Testis (tissue), 2 donors: ENCODE measurements around the gene GLCCI1.

Source experiments
- CTCF ChIP-seq, 3 experiments: fragments of 450-650 bp in 2 of 3; fragments of 200-600 bp in 1 of 3; sonication (generic) in 1 of 3; IDR thresholded peaks; one replicate each; pipeline ENCODE4 v1.5.1; 2016 to 2019; ENCODE audit warnings: antibody characterized with exemption in 3 of 3, mild to moderate bottlenecking in 2 of 3, moderate library complexity in 1 of 3
- POLR2A ChIP-seq: fragments of 450-650 bp; IDR thresholded peaks from one replicate; pipeline ENCODE4 v1.6.1; 2017; ENCODE audit warnings: antibody characterized with exemption, mild to moderate bottlenecking, moderate library complexity

GRCh38 chr7:7982904-7983303, 14.3 kb downstream of the GLCCI1 start:
- TF ChIP-seq POLR2A (no peak), CTCF (IDR thresholded peaks at IDR 0.05) (no peak)
